ENCODE results near the gene COMT. TPM values are rescaled to one million over a fixed set of nuclear protein-coding genes. Genes with fewer than 3 reads are reported as not detected.

COMT gene
- total and polyA plus RNA-seq, 5 donors from 2014 or later = 27.3 to 106 (median 93.0) TPM

GRCh38 chr22:19989725-19990067 lies 48.1 kb downstream of the COMT start:
- H3K27ac Mint-ChIP-seq = no peak overlapping the region

DNA sequence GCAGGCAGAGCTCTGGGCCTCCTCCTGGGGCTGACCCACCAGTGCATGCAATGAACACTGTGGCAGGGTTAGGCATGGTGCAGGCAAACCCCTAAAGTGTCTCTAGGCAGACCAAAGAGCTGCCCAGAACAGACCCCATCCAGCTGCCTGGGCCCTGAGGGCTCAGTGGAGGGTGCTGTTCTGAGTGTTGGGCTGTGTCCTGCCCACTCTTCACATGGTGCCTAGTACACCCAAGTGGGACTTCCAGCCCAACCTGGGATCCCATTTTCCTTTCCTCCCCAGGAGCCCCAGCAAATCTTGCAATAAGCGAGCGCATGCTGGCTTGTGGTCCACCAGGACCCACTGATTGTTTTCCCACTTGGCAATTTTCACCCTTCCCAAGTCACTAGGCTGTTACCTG lies 48.6 kb downstream of the COMT start:
- no peak for DNase-seq

More at GRCh38 chr22:19989725-19990067, 48.1 kb downstream of the COMT start:
- no peak overlapping the region for H3K27ac ChIP-seq (ENCODE audit: insufficient read depth, low read length, poor library complexity, severe bottlenecking)
- ATAC-seq (ENCODE audit: low read depth in 2 of 2) (no peak), DNase-seq (no peak)
- H3K36me3 Mint-ChIP-seq = no peaks in the 10 kb centered on the region
- H3K4me1 ChIP-seq (ENCODE audit: control insufficient read depth, insufficient read depth, low read length, poor library complexity, severe bottlenecking) = peaks cover 11% of the 10 kb centered on the region
- H3K27me3 Mint-ChIP-seq = peaks cover 7% of the 10 kb centered on the region
- H3K9me3 Mint-ChIP-seq = no peaks in the 10 kb centered on the region
- no peaks in the 10 kb centered on the region for H3K36me3 ChIP-seq (ENCODE audit: control insufficient read depth, insufficient read depth, low read length)
- no peaks in the 10 kb centered on the region for H3K9me3 ChIP-seq (ENCODE audit: control insufficient read depth in 2 of 2, low read length in 2 of 2)
- no peak overlapping the region for H3K4me3 ChIP-seq (ENCODE audit: low read depth, low read length)
- no peaks in the 10 kb centered on the region for H3K27me3 ChIP-seq (ENCODE audit: control insufficient read depth, insufficient read depth, low read length)
- peaks cover 0 to 9% (median 0%) of the 10 kb centered on the region in 4 donors for H3K4me1 Mint-ChIP-seq
- H3K4me3 Mint-ChIP-seq = peak overlapping the region in 1 of 4 donors; percentile 43

GRCh38 chr22:19990609-19991394 lies 49.2 kb downstream of the COMT start:
- Histone ChIP-seq H3K9me3 (ENCODE audit: control insufficient read depth in 2 of 2, low read length in 2 of 2) (no peaks in the 10 kb centered on the region), H3K4me1 (ENCODE audit: control insufficient read depth, insufficient read depth, low read length, poor library complexity, severe bottlenecking) (peaks cover 11% of the 10 kb centered on the region), H3K4me3 (ENCODE audit: low read depth, low read length) (no peak overlapping the region), H3K36me3 (ENCODE audit: control insufficient read depth, insufficient read depth, low read length) (no peaks in the 10 kb centered on the region), H3K27me3 (ENCODE audit: control insufficient read depth, insufficient read depth, low read length) (no peaks in the 10 kb centered on the region), H3K27ac (ENCODE audit: insufficient read depth, low read length, poor library complexity, severe bottlenecking) (no peak overlapping the region)
- H3K36me3 Mint-ChIP-seq = no peaks in the 10 kb centered on the region
- H3K27ac Mint-ChIP-seq = no peak overlapping the region
- no peak overlapping the region for H3K4me3 Mint-ChIP-seq
- H3K4me1 Mint-ChIP-seq = peaks cover 0 to 7% (median 0%) of the 10 kb centered on the region in 4 donors
- no peak for DNase-seq
- no peaks in the 10 kb centered on the region for H3K9me3 Mint-ChIP-seq
- no peak for ATAC-seq (ENCODE audit: low read depth in 2 of 2)
- no peaks in the 10 kb centered on the region for H3K27me3 Mint-ChIP-seq

More for the DNA sequence above, 48.6 kb downstream of the COMT start:
- ATAC-seq (ENCODE audit: low read depth in 2 of 2) = no peak
- H3K36me3 ChIP-seq (ENCODE audit: control insufficient read depth, insufficient read depth, low read length) = no peaks in the 10 kb centered on the region
- Mint-ChIP-seq H3K9me3 (no peaks in the 10 kb centered on the region), H3K27me3 (peaks cover 3% of the 10 kb centered on the region), H3K4me3 (no peak overlapping the region), H3K36me3 (no peaks in the 10 kb centered on the region), H3K27ac (no peak overlapping the region), H3K4me1 (peaks cover 0 to 7% (median 0%) of the 10 kb centered on the region in 4 donors)
- H3K9me3 ChIP-seq (ENCODE audit: control insufficient read depth in 2 of 2, low read length in 2 of 2) = no peaks in the 10 kb centered on the region
- H3K4me3 ChIP-seq (ENCODE audit: low read depth, low read length) = no peak overlapping the region
- peaks cover 11% of the 10 kb centered on the region for H3K4me1 ChIP-seq (ENCODE audit: control insufficient read depth, insufficient read depth, low read length, poor library complexity, severe bottlenecking)
- no peaks in the 10 kb centered on the region for H3K27me3 ChIP-seq (ENCODE audit: control insufficient read depth, insufficient read depth, low read length)
- no peak overlapping the region for H3K27ac ChIP-seq (ENCODE audit: insufficient read depth, low read length, poor library complexity, severe bottlenecking)

- H3K4me1 ChIP-seq (ENCODE audit: control insufficient read depth, insufficient read depth, low read length, poor library complexity, severe bottlenecking) = peaks cover 6% of the 10 kb centered on the region
- Mint-ChIP-seq H3K4me3 (no peak overlapping the region), H3K27ac (no peak overlapping the region), H3K9me3 (no peaks in the 10 kb centered on the region), H3K36me3 (no peaks in the 10 kb centered on the region), H3K4me1 (peaks cover 0 to 3% (median 0%) of the 10 kb centered on the region in 4 donors), H3K27me3 (no peaks in the 10 kb centered on the region)
- H3K36me3 ChIP-seq (ENCODE audit: control insufficient read depth, insufficient read depth, low read length) = no peaks in the 10 kb centered on the region
- ATAC-seq (ENCODE audit: low read depth in 2 of 2) = no peak
- H3K27ac ChIP-seq (ENCODE audit: insufficient read depth, low read length, poor library complexity, severe bottlenecking) = no peak overlapping the region
- no peaks in the 10 kb centered on the region for H3K9me3 ChIP-seq (ENCODE audit: control insufficient read depth in 2 of 2, low read length in 2 of 2)
- no peak overlapping the region for H3K4me3 ChIP-seq (ENCODE audit: low read depth, low read length)
- H3K27me3 ChIP-seq (ENCODE audit: control insufficient read depth, insufficient read depth, low read length) = no peaks in the 10 kb centered on the region
- no peak for DNase-seq
Observed at GRCh38 chr22:19991395-19991644, 49.7 kb downstream of the COMT start.

GRCh38 chr22:19991645-19992451 lies 50.3 kb downstream of the COMT start:
- no peaks in the 10 kb centered on the region for H3K9me3 ChIP-seq (ENCODE audit: control insufficient read depth in 2 of 2, low read length in 2 of 2)
- no peaks in the 10 kb centered on the region for H3K27me3 Mint-ChIP-seq
- no peak for ATAC-seq (ENCODE audit: low read depth in 2 of 2)
- no peaks in the 10 kb centered on the region for H3K36me3 Mint-ChIP-seq
- H3K4me3 Mint-ChIP-seq = no peak overlapping the region
- H3K27ac Mint-ChIP-seq = no peak overlapping the region
- peaks cover under 1% of the 10 kb centered on the region for H3K4me1 ChIP-seq (ENCODE audit: control insufficient read depth, insufficient read depth, low read length, poor library complexity, severe bottlenecking)
- H3K27ac ChIP-seq (ENCODE audit: insufficient read depth, low read length, poor library complexity, severe bottlenecking) = no peak overlapping the region
- H3K9me3 Mint-ChIP-seq = no peaks in the 10 kb centered on the region
- H3K36me3 ChIP-seq (ENCODE audit: control insufficient read depth, insufficient read depth, low read length) = no peaks in the 10 kb centered on the region
- H3K4me1 Mint-ChIP-seq = peaks cover 0 to 2% (median 0%) of the 10 kb centered on the region in 4 donors
- H3K27me3 ChIP-seq (ENCODE audit: control insufficient read depth, insufficient read depth, low read length) = no peaks in the 10 kb centered on the region
- DNase-seq = no peak
- H3K4me3 ChIP-seq (ENCODE audit: low read depth, low read length) = no peak overlapping the region

DNA sequence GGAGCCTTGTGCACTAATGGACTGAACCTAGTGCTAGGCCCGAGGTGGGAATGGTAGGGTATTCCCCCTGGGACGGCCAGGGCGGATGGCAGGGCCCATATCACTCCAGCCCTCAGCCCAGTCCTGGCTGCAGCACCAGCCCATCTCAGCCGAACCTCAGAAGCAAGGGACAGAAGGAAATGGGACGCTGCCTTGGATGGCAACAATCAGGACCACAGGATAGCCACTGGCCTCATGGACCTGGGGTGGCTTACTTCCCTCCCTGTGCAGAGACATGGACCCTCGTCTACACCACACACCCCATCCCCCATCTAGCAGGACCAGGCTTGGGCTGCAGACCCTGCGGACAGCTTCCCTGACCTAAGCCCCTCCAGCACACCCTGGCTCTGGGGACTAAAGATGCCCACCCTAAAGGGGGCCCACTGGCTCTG lies 50.9 kb downstream of the COMT start:
- no peaks in the 10 kb centered on the region for H3K9me3 Mint-ChIP-seq
- no peaks in the 10 kb centered on the region for H3K27me3 ChIP-seq (ENCODE audit: control insufficient read depth, insufficient read depth, low read length)
- H3K36me3 Mint-ChIP-seq = no peaks in the 10 kb centered on the region
- DNase-seq = no peak
- no peaks in the 10 kb centered on the region for H3K9me3 ChIP-seq (ENCODE audit: control insufficient read depth in 2 of 2, low read length in 2 of 2)
- no peaks in the 10 kb centered on the region for H3K27me3 Mint-ChIP-seq
- no peak overlapping the region for H3K27ac ChIP-seq (ENCODE audit: insufficient read depth, low read length, poor library complexity, severe bottlenecking)
- no peak overlapping the region for H3K4me3 Mint-ChIP-seq
- no peaks in the 10 kb centered on the region for H3K36me3 ChIP-seq (ENCODE audit: control insufficient read depth, insufficient read depth, low read length)
- no peaks in the 10 kb centered on the region for H3K4me1 ChIP-seq (ENCODE audit: control insufficient read depth, insufficient read depth, low read length, poor library complexity, severe bottlenecking)
- no peak for ATAC-seq (ENCODE audit: low read depth in 2 of 2)
- peaks cover 0 to 2% (median 0%) of the 10 kb centered on the region in 4 donors for H3K4me1 Mint-ChIP-seq
- no peak overlapping the region for H3K4me3 ChIP-seq (ENCODE audit: low read depth, low read length)
- H3K27ac Mint-ChIP-seq = no peak overlapping the region

DNA sequence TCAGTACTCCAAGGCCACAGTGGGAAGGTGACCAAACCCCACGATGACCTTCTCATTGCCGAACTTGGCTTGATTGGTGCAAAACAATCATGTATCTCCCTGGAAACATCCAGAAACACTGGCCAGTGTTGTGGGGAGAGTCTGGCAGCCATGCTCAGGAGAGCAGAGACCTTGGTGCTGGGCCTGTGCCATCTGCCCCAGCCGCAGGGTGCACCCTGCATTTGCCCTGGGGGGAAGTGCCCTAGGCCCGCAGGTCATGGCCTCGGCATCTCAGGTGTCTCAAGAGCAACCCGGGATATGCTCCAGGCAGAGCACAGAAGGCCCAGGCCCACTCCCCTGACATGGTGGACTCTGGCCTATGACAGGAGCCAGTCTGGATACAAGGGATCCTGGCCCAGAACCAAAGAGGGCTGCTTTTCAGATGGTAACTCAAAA lies 51.4 kb downstream of the COMT start:
- Histone ChIP-seq H3K4me1 (ENCODE audit: control insufficient read depth, insufficient read depth, low read length, poor library complexity, severe bottlenecking) (no peaks in the 10 kb centered on the region), H3K4me3 (ENCODE audit: low read depth, low read length) (no peak overlapping the region), H3K36me3 (ENCODE audit: control insufficient read depth, insufficient read depth, low read length) (no peaks in the 10 kb centered on the region), H3K27me3 (ENCODE audit: control insufficient read depth, insufficient read depth, low read length) (no peaks in the 10 kb centered on the region), H3K9me3 (ENCODE audit: control insufficient read depth in 2 of 2, low read length in 2 of 2) (no peaks in the 10 kb centered on the region), H3K27ac (ENCODE audit: insufficient read depth, low read length, poor library complexity, severe bottlenecking) (no peak overlapping the region)
- H3K9me3 Mint-ChIP-seq = no peaks in the 10 kb centered on the region
- no peak for DNase-seq
- no peaks in the 10 kb centered on the region for H3K27me3 Mint-ChIP-seq
- no peaks in the 10 kb centered on the region for H3K36me3 Mint-ChIP-seq
- no peak for ATAC-seq (ENCODE audit: low read depth in 2 of 2)
- no peak overlapping the region for H3K4me3 Mint-ChIP-seq
- peaks cover 0 to 2% (median 0%) of the 10 kb centered on the region in 4 donors for H3K4me1 Mint-ChIP-seq
- H3K27ac Mint-ChIP-seq = no peak overlapping the region
